Nucleus accumbens (tissue), 56 donors: Measurements from ENCODE around the gene BIRC6.
A peak's percentile ranks its signal among the peaks of the same experiment; 100 is the strongest.
"Not testable (repeated sequence)": the region's sequence is repeated elsewhere in the genome, so short reads cannot be mapped to it uniquely, and the experiment has no call there.

Experiments used
- DNase-seq, 56 donors: peaks; one replicate each; lab custom pipeline; 2025; lab: John Stamatoyannopoulos, UW

The BIRC6 gene

DNA sequence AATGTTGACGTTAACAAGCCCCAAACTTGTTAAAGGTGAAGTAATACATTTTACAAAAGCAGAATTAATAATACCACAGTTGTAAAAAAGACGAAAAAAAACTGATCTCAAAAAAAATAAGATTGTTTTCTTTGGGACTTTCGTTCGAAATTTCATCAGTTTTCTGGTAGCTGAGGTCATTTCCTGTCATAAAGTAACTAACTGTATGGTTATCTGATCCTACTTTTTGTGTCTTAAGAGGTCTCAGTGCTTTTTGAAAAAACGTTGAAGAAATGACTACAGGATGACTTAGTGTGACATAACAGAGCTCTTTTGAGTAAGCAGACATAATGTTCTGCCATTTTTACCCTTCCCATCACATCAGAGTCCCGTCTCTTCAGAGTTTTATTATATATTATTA is 79.3 kb downstream of the BIRC6 start:
- no peak for DNase-seq

DNA sequence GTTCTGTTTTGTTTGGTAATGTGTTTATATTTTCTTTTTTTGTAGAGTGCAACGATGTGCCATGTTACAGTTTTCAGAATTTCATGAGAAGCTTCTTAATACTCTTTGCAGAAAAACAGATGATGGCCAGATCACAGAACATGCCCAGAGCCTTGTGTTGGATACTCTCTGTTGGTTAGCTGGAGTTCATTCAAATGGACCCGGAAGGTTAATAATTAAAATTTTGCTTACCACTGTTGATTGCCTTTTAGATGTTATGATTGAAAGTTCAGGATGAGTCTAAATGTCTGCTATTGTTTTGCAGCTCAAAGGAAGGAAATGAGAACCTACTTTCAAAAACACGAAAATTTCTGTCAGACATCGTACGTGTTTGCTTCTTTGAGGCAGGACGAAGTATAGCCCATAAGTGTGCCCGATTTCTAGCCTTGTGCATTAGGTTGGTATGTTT is 85.2 kb downstream of the BIRC6 start:
- no peak for DNase-seq

DNA sequence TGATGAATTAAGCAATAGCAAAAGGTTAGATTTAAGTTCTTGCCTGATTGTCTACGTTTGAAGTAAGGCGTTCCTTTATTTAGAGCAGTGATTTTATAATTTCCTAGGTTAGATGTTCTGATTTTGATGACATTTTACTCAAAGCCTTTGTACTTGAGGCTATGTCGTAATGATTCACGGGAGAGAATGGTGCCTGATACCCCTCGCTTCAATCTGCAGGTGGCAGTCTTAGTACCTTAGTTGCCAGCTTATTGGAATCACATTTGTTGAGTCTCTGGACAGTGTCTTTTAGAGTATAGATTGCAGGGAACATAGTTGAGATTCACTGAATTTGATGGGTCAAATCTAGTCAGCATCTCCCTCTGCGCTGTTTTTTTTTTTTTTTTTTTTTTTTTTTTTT is 89.5 kb downstream of the BIRC6 start:
- DNase-seq = no peak

DNA sequence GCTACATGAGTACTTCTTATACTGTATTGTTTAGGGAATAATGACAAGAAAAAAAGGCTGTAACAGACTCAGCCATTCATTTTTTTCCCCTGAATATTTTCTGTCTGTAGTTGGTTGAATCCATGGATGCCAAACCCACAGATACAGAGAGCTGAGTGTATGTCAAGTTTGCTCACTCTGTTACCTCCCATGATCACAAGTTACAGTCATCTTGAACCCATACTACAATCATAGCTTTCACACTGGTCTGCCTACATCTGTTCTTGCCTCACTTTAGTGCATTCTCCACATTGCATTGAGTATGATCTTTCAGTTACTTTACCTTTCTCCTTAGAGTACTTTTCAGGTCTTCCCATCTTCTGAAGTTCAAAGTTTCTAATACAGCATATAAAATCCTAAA is 94.0 kb downstream of the BIRC6 start:
- DNase-seq = no peak

DNA sequence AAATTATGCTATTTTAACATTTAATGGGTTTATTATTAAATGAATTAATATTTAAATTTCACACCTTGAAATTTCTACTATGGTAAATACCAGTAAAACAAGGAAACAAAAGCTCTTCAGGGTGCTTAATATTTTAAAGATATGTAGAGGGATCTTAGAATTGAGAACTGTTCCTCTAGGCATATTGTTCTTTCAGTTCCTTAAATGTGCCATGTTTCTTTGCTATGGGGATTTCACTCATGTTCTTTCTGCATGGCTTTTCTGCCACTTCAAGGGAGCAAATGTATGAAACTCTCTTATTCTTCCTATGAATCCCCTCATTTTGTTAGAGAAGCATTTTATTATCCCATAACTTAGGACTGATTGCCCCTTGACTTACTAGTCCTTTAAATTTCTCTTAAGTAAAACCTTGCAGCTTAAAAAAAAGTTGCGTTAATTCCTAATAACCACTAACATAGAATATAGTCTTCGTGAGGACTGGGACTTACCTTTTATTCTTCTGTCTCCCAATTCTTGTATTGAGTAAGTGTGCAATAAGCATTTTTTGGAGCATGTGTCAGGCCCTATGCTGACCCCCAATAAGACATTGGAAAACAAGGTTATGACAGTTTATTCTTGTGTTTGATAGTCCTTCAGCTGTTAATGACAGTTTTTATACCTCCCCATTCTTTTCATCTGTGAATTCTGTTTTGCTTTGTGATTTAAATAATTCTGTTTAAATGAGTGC is 95.7 kb downstream of the BIRC6 start:
- DNase-seq = no peak

DNA sequence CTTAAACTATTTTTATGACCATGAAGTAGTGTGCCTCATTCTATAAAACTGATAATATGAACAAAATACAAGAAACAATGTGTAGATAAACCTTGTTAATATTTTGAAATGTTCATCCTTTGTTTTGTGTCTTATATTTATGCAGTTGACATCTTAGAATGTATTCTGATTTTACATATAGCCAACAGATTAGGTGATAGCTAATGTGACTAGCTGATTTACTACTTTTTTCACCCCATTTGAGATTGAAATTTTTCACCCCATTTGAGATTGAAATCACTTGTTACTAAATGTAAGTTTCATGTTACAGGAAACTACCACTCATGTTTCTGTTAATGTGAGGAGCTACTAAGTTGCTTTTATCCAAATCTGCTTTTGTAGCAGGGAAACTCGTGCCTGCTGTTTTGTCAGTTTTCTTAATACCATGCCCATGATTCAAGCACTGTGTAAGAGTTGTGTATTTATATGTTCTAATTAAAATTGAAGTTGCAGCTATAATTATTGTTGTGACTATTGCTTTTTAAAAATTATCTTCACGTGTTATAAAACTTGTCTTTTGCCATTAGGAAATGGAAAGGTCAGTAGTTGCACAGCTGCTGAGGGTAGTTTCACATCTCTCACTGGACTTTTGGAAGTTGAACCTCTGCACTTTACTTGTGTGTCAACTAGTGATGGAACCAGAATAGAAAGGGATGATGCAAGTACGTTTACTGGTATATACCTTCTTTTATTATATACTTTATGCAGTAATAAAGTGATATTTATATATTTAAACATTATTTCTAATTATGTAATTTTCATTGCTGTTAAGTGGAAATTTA is 96.6 kb downstream of the BIRC6 start:
- DNase-seq = no peak

DNA sequence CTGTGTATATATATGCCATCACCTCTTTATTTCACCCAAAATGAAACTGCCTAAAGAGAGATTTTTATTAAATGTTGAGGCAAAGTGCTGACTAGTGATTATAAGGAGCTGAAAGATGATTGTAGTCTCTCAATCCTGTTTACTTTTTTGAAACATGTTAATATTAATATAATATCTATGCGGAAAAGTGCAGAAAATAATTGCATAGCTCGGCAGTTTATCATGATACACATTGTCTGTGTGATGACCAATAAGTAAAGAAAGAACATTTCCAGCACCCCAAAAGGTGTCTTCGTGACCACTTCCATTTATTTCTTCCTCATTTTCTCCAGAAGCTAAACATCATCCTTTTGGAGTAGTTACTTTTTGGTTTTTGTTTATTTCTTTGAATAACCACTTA is 99.0 kb downstream of the BIRC6 start:
- no peak for DNase-seq

DNA sequence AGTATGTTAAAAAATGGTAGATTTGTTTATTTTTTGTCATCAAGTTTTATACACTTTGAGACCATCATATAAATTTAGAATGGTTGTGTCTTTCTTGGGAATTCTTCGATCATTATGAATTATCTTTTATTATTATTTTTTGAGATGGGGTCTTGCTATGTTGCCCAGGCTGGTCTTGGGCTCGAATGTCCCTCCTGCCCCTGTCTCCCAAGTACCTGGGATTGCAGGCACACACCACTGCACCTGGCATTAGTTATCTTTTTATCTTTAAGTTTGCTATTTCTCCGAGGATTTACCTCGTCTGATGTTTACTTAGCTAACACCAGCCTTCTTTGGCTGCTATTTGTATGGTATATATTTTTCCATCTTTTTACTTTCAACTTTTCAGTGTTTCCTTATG is 100.0 kb downstream of the BIRC6 start:
- no peak for DNase-seq

DNA sequence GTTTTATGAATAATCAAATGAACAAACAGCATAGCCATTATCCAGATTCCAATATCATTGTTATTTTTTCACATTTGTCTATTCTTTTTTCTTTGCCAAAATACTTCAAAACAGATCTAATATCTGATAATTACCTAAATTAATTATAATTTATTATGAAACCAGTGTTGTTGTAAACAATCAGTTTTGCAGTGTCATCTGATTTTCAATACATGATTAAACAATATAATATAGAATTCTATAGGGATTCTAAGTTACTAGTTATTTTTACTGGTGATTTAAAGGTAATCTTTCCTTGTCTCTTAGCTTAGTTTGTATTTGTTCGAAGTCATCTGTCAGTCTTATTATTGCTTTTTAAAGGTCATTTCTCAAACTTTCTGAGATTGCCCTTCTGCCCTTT is 101.0 kb downstream of the BIRC6 start:
- DNase-seq = no peak

DNA sequence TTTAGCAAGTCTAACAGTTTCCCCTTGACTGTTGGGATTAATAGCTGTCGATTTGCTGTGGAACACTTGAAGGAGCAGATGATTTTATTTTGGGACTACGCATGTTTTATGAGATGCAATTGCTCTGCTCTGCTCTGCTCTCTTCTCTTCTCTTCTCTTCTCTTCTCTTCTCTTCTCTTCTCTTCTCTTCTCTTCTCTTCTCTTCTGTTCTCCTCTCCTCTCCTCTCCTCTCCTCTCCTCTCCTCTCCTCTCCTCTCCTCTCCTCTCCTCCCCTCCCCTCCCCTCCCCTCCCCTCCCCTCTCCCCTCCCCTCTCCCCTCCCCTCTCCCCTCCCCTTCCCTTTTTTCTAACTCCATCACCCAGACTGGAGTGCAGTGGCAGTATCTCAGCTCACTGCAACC is 104.0 kb downstream of the BIRC6 start:
- DNase-seq = not testable (repeated sequence)

DNA sequence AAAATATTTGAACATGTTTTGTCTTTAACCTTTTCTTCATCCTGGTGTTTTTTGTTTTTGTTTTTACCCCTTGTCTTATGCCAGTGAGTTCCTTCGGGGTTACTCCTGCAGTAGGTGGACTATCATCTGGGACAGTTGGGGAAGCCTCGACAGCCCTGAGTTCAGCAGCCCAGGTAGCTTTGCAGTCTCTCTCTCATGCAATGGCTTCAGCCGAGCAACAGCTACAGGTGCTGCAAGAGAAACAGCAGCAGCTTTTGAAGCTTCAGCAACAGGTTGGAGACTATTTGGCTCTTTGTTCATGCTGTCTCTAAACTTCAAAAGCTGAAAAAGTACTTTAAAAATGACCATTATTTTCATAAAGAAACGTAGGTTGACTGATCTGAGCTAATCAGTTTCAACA is 106.3 kb downstream of the BIRC6 start:
- no peak for DNase-seq

DNA sequence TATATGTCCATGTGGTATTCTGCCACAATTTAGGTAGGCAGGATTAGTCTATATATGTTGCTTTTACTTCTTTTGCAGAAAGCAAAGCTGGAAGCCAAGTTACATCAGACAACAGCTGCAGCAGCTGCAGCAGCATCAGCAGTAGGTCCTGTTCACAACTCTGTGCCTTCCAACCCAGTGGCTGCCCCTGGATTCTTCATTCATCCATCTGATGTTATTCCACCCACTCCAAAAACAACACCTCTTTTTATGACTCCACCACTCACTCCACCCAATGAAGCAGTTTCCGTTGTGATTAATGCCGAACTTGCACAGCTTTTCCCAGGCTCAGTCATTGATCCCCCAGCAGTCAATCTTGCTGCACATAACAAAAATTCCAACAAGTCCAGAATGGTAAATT is 107.6 kb downstream of the BIRC6 start:
- peak in 1 of 56 donors; percentile 1 for DNase-seq

DNA sequence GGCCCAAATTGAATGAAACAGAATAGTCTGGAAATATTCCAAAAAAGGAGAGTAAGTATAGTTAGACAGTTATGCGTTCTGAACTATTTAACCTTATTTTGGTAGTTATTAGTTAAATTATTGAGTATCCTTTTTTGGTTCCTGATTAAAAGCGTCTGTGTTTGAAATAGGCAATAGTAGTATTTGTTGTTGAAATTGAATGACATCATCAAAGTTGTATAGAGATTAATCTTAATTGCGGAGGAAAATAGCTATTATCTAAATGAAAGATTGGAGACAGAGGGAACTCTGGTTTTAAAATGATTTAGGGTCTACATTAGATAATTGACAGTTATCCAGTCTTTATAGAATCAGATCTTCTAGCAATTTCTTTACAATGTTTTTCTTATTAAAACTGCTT is 115.8 kb downstream of the BIRC6 start:
- no peak for DNase-seq

DNA sequence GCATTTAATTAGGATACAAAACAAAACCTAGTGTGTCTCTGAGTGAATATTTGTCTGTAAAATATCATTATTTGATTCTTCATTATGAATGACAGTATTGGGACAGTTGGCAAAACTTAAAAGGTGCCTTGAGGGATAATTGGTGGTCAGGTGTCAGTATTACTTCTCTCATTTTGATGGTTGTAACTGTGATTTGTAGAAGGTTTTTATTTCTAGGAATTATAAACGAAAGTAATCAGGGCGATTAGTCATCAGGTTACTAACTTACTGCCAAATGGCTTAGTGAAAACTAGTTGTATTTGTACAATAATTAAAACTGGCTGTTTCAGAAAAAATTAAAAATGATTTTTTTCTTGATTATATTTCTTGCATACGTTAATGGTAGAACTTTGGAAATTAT is 117.6 kb downstream of the BIRC6 start:
- no peak for DNase-seq

DNA sequence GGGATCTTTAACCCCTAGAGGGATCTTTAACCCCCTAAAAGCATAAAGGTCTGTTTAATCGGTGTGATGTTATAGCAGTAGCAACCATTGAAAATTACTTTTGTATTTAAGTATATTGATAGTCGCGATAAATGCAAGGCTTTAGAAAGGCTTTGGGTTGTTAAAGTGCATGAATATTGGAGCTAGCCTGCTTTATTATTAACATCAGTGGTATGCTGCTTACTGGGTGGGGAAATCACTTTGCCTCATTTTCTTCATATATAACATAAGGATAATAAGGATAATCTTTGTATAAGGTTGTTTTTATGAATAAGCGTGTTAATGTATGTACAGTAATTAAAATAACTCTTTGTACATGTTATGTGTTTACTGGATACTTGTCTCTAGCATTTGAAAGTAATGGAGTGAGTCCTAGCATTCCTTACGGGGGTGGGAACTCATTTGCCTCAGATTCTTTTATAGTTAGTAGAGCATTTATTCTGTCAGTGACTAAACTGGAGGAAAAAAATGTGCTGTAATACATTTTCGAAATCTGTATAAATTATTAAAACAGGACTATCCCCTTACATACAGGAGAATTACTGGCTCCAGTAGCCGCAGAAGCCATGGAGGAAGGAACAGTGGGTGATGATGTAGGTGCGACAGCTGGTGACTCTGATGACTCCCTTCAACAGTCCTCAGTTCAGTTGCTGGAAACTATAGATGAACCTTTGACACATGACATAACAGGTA is 122.2 kb downstream of the BIRC6 start:
- no peak for DNase-seq

DNA sequence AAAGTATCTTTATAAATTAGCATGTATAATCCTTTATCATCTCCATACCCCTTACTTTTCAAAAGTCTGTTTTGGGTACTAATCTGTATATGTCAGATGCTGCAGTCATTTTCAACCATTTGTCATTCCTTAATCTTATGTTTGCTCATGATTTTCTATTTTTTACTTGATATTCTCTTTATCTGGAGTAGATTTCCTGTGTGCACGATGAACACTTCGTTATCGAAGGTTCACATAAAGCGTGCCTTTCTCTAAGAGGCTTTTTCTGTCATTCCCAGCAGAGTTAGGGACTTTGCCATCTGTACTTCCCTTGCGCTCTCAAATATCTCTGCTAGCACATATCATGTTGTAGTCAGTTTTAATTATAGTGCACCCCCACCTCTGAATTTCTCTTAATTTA is 123.2 kb downstream of the BIRC6 start:
- no peak for DNase-seq

DNA sequence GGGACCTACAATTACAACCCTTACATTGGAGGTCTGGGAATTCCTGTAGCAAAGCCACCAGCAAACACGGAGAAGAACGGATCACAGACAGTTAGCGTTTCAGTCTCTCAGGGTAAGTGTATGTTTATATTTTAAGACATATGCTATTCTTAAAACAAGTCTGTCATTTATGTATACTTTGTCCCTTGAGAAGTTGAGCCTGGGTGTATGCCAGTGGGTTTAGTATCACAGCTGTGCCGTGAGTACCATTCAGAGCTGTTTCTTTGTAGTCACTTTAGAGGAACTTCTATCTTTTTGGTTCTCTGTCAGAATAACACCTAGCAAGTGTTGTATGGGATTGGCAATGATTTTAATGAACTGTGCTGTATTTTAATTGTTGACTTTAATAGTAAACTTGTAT is 125.6 kb downstream of the BIRC6 start:
- DNase-seq = no peak

DNA sequence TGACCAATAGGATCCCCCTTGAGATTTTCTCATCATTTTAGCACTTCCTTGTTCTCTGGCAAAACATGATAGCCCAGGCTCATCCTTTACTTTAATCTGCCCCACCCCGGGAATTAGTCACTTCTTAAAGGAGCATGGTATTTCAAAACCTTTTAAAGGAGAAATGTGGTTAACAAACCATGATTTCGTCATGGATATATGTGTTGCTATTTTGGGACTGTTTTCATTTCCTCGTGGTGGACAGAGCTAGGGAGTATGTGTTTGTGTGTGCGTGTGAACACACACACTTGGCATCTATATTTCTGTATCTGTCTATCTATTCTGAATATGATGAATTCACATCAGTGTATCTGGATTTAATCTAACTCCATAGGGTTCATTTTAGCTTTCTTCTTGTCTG is 128.1 kb downstream of the BIRC6 start:
- DNase-seq = no peak

DNA sequence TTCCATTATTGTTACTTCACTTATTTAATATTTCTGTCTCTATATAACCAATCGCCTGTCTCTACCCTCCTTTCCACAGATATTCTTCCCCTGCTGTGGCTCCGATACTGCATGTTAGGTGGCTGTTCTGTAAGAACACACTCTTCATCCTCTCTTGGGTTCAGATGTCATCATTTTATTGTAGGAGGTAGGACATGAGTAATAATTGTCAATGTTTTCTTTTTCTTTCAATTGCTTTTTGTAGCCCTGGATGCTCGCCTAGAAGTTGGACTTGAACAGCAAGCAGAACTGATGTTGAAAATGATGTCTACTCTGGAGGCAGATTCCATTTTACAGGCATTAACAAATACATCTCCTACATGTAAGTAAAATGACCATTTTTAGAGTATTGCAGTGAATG is 128.6 kb downstream of the BIRC6 start:
- no peak for DNase-seq

DNA sequence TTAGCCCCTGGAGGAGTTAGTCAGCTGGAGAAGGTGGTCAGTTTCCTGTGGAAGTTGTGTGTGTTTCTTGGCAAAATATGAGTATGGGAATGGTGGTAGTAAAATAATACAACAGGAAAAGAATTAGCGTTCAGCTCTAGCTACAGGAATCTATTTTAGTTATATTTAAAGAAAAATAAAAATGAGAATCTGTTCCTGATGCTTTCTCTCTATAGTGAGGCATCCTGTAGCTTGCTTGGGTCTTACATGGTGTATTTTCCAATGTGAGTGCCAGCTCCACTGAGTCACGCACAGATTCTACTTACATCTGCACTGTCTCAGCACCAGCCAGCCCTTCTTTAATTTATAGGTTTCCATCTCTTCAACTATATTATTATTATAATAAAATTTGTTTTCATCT is 132.2 kb downstream of the BIRC6 start:
- no peak for DNase-seq

DNA sequence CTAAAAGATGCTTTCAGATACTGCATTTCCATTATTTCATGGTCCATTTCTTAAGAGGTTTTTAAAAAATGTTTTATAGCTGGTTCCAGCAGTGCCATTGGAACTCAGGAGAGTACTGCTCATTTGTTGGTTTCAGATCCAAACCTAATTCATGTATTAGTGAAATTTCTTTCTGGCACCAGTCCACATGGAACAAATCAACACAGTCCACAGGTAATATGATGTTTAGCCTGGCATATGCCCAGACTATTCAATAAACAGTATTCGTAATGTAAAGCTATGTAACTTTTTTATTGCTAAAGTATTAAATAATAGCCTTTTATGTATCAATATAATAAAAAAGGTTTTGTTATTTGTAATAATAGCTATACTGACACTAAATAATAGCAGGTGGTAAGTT is 134.5 kb downstream of the BIRC6 start:
- no peak for DNase-seq

DNA sequence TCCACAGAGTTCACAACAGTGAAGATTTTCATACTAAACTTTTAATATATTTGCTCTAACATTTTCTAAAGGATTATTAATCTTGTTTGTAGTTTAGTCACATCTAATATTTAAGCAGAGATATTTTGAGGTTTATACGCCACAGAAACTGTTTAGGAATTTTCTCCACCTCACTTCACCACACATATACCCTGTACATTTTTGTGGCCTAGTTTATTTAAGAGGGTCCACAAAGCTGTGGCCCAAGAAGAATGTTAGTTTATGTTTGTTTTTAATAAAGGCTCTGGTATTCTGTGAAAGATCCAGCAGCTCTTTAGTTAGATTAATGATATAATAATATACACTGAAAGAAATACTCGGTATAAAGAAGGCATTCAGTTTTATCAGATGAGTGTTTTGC is 138.3 kb downstream of the BIRC6 start:
- no peak for DNase-seq
